ENCODE results near the gene MREG.
"Not testable (repeated sequence)": the region's sequence is repeated elsewhere in the genome, so short reads cannot be mapped to it uniquely, and the experiment has no call there.

Gene MREG

DNA sequence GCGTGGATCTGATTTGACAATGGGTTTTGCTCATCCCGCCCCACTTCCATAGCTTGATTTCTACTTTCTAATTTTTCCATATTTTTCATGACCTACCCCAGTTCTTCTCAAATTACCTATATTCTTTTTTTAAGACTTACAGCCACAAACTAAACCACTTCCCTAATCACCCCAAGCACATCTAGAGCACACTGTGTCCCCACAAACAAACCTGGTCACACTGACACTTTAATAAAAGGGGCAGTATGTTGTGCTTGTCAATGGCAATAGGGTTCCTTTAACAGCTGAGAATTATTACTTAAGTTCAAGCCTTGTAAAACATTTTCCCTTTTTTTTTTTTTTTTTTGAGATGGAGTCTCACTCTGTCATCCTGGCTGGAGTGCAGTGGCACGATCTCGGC, 47.1 kb downstream of the MREG start:
- DNase-seq (ENCODE audit: insufficient read length, low spot score) (no peak), FAIRE-seq (no peak)

GRCh38 chr2:215965532-215966165, 47.7 kb downstream of the MREG start:
- FAIRE-seq (no peak), DNase-seq (ENCODE audit: insufficient read length, low spot score) (no peak)

DNA sequence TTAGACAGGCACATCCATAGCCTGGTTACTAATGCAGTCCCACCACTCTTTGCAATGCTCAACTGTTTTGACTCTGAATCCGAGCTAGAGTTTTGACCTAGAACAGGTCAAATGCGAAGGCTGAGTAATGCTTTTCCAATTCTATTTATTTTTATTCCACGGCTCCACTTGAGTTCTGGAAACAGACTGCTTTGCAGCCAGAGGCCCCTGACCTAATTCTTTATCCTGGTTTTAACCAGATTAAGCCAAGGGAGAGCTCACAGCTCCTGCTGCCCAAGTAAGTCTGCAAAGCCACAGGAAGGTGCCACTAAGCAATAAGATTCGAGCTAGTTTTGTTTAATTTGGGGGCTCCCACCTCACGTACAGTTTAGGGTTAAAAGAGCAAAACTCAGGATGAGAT, 51.4 kb downstream of the MREG start:
- DNase-seq (ENCODE audit: insufficient read length, low spot score), result no peak
- FAIRE-seq, result no peak

DNA sequence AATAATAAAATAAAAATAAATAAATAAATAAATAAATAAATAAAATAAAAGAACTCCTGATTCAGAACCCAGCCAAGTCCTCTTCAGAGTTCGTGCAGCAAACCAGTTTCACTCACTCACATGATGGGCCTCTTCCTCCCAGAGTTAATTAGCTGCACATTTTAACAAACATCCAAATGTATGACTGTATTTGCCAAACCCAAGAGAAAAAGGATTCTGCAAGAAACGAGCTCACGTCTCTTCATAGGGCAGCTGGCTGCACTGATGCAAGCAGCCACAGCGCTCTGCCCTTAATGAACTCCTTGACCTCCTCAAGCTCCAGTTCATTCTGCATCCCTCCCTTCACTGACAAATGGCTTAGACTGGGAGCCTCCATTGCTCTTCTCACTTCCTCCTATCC, 55.1 kb downstream of the MREG start:
- no peak for DNase-seq (ENCODE audit: insufficient read length, low spot score)
- FAIRE-seq, result no peak

GRCh38 chr2:215957354-215958122, 55.8 kb downstream of the MREG start:
- FAIRE-seq, result not testable (repeated sequence)

GRCh38 chr2:215952860-215953637, 60.3 kb downstream of the MREG start:
- peak; percentile 21 for FAIRE-seq
- no peak for DNase-seq (ENCODE audit: insufficient read length, low spot score)

More at GRCh38 chr2:215957354-215958122, 55.8 kb downstream of the MREG start:
- DNase-seq (ENCODE audit: insufficient read length, low spot score), result not testable (repeated sequence)

DNA sequence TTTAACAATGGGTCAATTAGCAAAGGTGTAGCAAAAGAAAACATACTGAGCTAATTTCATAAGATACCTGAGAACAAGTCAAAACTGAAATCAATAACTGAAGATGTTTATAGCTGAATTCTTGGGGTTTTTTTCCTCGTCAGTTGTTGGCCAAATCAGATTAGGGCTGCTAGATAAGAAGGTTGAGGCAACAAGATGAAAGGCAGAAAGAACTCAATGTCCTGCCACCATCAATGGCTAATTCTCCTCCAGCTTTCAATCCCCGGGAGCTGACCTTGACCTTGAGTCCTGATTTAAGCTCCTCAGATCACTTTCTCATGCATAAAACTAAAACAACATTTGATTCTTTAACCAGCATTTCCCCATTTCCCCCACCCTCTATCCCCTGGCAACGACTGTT, 61.8 kb downstream of the MREG start:
- DNase-seq (ENCODE audit: insufficient read length, low spot score) (no peak), FAIRE-seq (no peak)

GRCh38 chr2:215949991-215950404, 63.4 kb downstream of the MREG start:
- DNase-seq (ENCODE audit: insufficient read length, low spot score) (peak; percentile 14), FAIRE-seq (peak; percentile 95)

GRCh38 chr2:215948051-215948450, 65.3 kb downstream of the MREG start:
- FAIRE-seq (no peak), DNase-seq (ENCODE audit: insufficient read length, low spot score) (no peak)

GRCh38 chr2:215946586-215946985, 66.8 kb downstream of the MREG start:
- FAIRE-seq (no peak), DNase-seq (ENCODE audit: insufficient read length, low spot score) (no peak)

DNA sequence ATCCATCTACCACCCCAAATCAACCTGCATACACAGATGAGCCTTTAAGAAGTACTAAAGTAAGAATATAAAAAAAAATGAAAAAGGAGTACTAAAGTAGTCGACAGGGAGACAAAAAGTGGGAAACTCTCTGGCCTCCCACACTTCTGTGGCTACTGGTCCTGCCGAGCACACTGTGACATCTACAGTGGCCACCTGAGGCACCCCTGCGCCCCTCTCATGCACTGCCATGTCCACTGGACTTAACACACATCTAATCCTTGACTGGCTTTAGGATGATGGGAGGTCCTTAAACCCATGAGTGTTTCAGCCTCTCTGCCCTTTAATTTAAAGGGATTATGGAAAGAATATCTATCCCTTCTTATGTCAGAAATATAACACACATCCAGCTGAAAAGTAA, 71.2 kb downstream of the MREG start:
- DNase-seq (ENCODE audit: insufficient read length, low spot score) (no peak), FAIRE-seq (no peak)

DNA sequence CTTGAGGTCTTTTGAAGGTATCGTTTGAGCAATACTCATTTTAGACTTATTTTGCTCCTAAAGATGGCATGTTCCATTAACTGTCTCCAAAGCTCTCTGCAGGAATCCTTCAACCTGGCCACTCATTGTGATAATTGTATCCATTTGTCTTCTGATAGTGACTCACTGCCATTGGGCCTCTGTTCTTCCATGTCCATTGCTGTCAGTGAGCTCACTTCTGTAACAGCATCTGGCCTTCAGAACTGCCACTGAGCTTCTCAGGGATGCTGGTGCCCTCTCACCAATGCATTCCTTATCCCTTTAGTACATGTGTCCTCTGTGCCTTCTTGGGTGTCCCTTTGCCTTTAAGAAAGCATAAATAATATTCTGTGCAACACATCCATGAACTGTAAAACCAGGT, 71.6 kb downstream of the MREG start:
- DNase-seq (ENCODE audit: insufficient read length, low spot score) (no peak), FAIRE-seq (no peak)

GRCh38 chr2:215940645-215941184, 72.6 kb downstream of the MREG start:
- FAIRE-seq (peak; percentile 26), DNase-seq (ENCODE audit: insufficient read length, low spot score) (no peak)

DNA sequence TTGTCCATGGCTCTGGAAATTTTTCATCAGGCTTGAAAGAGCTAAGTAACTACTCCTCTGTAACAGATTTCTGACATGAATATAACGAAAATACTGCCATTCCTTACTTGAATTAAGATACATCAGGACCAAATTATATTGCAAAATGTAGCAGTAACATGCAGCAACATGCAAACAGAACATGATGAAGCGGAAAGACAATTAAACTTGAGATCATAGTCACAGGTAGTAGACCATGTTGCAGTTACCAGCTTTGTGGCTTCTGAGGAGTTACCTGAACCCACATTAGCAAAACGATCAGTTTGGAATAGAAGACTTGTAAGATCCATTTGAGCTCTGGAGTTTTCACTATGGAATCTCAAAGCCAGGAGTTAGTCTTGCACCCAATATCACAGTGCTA, 76.2 kb downstream of the MREG start:
- no peak for FAIRE-seq
- no peak for DNase-seq (ENCODE audit: insufficient read length, low spot score)

DNA sequence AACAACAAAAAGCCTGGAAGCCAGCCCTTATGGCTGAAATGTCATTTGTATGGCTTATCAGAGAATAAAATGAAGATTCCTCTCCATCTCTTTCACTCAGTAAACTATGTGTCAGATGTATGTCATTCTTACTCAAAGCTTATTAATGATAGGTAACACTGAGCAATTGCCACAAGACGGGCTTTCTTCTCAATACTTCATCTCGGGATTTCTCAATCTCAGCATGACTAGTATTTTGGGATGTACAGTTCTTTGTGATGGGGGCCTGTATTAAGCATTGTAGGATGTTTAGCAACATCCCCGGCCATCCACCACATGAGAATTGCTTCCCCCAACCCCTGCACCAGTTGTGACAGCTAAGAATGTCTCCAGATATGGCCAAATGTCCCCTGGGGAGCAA, 80.2 kb downstream of the MREG start:
- FAIRE-seq, result no peak
- no peak for DNase-seq (ENCODE audit: insufficient read length, low spot score)

DNA sequence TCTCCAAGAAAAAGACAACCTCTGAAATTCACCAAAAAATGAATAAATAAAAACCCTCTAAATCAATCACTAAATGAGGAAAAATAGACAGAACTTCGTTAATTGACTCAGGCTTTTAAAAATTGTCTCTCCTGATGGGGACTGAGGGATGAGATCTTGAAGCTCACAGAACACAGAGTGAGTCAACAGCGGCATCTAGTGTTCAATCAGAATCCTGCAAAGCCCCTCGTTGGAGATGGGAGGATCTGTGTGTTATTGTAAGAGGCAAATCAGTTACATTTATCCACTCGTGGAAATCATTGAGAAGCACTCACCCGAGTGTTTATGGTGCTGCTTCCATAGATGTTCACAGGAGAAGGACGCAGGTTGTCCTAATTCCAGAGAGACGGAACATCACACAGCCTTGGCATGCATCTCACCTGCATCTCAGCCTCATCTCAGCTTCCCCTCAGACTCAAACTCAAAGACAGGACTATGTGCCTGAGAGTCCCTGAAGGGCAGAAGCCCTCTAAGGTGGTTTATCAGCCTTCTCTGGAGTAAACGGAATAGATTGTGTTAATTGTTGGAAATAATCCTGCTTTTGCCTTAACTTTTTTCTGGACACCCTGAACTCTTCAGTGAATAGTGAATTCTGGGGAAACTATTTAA, 82.0 kb downstream of the MREG start:
- DNase-seq (ENCODE audit: insufficient read length, low spot score) (no peak), FAIRE-seq (peak; percentile 51)

GRCh38 chr2:215930505-215931253, 82.7 kb downstream of the MREG start:
- DNase-seq (ENCODE audit: insufficient read length, low spot score), result no peak
- FAIRE-seq, result no peak

DNA sequence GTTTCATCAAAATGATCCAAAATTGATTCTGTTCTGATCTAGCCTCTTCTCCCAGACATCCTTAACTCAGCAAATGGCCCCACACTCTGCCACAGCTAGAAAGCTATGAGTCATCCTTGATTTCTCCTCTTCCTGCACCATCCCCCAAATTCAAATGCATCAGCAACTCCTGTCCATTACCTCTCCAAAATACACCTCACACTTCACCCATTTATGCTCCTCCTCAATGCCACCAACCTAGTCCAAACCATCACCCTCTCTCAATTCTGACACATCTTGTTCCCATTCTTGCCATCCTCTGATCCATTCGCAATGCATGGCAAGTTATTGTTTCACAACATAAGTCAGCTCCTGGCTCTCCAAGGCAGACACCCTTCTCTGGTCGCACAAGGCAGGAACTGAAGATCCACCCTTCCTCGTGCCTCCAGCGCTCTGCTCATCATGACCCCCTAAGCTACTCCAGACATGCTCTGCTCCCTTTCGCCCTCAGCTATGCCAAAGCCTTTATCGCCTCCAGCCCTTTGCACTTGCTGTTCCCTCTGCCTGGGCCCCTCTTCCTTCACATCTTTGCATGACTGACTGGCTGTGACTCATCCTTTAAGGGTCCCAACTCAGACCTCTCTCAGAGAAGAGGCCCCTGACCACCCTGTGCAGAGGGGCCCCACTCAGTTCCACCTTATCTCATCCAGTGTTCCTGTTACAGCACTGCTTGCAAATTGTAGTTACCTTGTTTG, 83.6 kb downstream of the MREG start:
- DNase-seq (ENCODE audit: insufficient read length, low spot score) (no peak), FAIRE-seq (no peak)

DNA sequence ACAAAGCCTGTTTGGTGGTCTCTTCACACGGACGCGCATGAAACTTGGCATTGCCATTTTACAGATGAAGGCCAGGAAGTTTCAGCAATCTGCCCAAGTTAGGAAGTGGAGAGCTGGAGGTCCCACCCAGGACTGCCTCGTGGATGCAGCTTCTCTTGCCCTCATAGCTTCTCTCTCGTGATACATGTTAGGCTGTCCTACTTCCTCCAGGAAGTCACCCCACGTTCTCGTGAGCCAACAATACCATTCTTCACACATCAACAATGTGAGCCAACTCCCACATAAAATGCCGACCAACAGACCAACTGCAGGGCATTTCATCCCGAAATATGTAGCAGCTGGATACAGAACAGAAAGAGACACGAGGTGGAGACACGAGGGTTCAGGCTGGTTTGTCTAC, 85.3 kb downstream of the MREG start:
- DNase-seq (ENCODE audit: insufficient read length, low spot score) (no peak), FAIRE-seq (no peak)
